ENCODE data around the gene PPP2R5A. TPM values are rescaled to one million over a fixed set of nuclear protein-coding genes. Genes with fewer than 3 reads are reported as not detected.

The PPP2R5A gene
- total RNA-seq, 4 donors from 2014 or later = 32.2 to 68.3 (median 51.8) TPM

DNA sequence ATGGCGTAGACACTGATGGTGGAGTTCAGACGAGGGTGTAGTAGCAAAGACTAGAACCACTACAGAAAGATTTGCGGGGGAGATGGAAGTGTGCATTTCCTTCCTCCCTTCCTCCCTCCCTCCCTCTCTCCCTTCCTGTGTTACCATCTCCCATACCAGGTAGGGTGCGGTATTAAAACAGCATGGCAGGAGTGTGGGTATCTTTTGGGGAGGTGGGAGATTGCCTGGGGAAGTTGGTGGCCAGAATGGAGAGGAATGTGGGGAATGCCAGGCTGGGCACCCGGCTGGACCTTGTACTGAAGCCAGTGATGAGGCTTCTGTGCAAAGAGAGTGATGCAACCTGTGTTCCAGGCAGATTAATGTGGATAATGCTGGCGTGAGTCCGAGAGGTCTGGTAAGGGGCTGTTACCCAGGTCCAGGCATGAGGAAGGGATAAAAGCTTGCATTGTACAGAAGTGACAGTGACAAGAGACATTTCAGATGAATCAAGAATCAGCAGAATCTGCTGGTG, 30.3 kb upstream of the PPP2R5A start:
- H3K9me3 ChIP-seq = no peaks in the 10 kb centered on the region
- in situ Hi-C loops (cut with MboI; ENCODE audit: low pct_ligation_motif_present in 1 of 4, low pct_unique_long_range_greater_than_20kb in 1 of 4, low sequenced_read_pairs in 3 of 4) (no loop called here), intact Hi-C loops (cut with DNase I; ENCODE audit: low total_unique reads) (no loop called here)
- H3K36me3 ChIP-seq = no peaks in the 10 kb centered on the region
- WGBS, 2 donors (ENCODE audit: low coverage in 1 of 2) = 59 to 60% methylated on average over 5 to 7 of the region's 7 CpGs
- TF ChIP-seq, protein P1, sequence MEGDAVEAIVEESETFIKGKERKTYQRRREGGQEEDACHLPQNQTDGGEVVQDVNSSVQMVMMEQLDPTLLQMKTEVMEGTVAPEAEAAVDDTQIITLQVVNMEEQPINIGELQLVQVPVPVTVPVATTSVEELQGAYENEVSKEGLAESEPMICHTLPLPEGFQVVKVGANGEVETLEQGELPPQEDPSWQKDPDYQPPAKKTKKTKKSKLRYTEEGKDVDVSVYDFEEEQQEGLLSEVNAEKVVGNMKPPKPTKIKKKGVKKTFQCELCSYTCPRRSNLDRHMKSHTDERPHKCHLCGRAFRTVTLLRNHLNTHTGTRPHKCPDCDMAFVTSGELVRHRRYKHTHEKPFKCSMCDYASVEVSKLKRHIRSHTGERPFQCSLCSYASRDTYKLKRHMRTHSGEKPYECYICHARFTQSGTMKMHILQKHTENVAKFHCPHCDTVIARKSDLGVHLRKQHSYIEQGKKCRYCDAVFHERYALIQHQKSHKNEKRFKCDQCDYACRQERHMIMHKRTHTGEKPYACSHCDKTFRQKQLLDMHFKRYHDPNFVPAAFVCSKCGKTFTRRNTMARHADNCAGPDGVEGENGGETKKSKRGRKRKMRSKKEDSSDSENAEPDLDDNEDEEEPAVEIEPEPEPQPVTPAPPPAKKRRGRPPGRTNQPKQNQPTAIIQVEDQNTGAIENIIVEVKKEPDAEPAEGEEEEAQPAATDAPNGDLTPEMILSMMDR (IDR thresholded peaks at IDR 0.05) = no peak
- no peak for TF ChIP-seq POLR2A (IDR thresholded peaks at IDR 0.05)
- no peak for TF ChIP-seq EP300 (IDR thresholded peaks at IDR 0.05; ENCODE audit: low read depth)
- TF ChIP-seq POLR2AphosphoS5 (IDR thresholded peaks at IDR 0.05) = no peak
- H3K27ac ChIP-seq = no peak overlapping the region
- H3K27me3 ChIP-seq = no peaks in the 10 kb centered on the region
- H3K4me3 ChIP-seq = no peak overlapping the region
- DNase-seq = no peak
- peaks cover 0 to 4% (median 0%) of the 10 kb centered on the region in 4 donors for H3K4me1 ChIP-seq

DNA sequence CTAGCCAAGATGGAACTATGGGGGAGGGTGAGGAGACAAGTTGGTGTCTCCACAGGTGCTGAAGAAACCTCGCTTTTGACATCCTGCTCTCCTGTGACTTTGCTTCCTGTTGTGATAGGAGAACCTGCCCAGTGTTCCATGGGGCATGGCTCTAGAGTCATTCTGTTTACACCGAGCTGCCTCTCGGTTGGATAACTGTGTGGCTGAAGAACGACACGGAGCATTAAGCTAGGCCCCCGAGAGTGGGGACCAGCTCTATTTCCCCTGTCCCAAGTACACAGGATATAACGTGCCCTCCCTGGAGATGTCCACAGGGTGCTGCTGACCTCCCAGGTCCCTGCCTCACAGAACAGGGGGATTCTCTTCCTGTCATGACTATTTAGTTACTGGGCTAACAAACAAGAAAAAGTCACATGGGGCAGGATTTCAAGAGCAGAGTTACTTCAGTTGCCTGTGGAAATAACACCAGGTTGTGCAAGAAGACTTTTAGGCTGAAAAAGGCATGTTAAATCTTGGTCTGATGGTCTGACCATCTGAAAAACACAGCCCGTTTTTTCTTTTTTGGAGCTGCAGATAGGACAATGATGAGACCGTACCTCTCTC, 29.4 kb upstream of the PPP2R5A start:
- Histone ChIP-seq H3K4me3 (no peak overlapping the region), H3K27ac (no peak overlapping the region), H3K9me3 (no peaks in the 10 kb centered on the region), H3K4me1 (peaks cover 0 to 4% (median 0%) of the 10 kb centered on the region in 4 donors), H3K36me3 (no peaks in the 10 kb centered on the region), H3K27me3 (no peaks in the 10 kb centered on the region)
- TF ChIP-seq EP300 (IDR thresholded peaks at IDR 0.05; ENCODE audit: low read depth) = no peak
- intact Hi-C loops (cut with DNase I; ENCODE audit: low total_unique reads) = no loop called here
- in situ Hi-C loops (cut with MboI; ENCODE audit: low pct_ligation_motif_present in 1 of 4, low pct_unique_long_range_greater_than_20kb in 1 of 4, low sequenced_read_pairs in 3 of 4) = no loop called here
- WGBS, 2 donors (ENCODE audit: low coverage in 1 of 2) = 61 to 69% methylated on average over 4 to 9 of the region's 9 CpGs
- no peak for DNase-seq

DNA sequence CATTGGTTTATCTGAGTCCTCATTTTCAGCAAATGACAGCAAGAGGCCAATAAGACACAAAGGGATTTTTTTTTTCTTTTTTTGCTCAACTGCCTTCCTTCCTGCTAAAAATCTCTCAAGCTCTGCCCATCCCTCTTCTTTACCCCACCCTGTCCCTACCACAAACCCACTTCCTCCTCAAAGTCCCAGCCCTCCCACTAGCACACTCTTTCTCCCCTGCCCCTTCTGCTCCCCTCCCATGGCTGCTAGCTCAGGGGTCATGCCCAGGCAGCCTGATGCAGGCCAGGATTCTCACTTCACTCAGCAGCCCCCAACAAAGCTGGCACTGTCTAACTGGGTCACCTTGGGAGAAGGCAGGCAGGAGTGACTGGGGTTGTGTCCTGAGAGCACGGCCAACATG, 28.8 kb upstream of the PPP2R5A start:
- intact Hi-C loops (cut with DNase I; ENCODE audit: low total_unique reads) (no loop called here), in situ Hi-C loops (cut with MboI; ENCODE audit: low pct_ligation_motif_present in 1 of 4, low pct_unique_long_range_greater_than_20kb in 1 of 4, low sequenced_read_pairs in 3 of 4) (no loop called here)
- DNase-seq = no peak
- no peak overlapping the region for H3K4me3 ChIP-seq
- WGBS, 2 donors (ENCODE audit: low coverage in 1 of 2) = 77% methylated on average over 1 of the region's 1 CpG; no CpG with 5 or more reads in 1 of the 2 donors
- H3K27me3 ChIP-seq = no peaks in the 10 kb centered on the region
- H3K27ac ChIP-seq = no peak overlapping the region
- TF ChIP-seq, protein P1 (IDR thresholded peaks at IDR 0.05) = no peak
- TF ChIP-seq EP300 (IDR thresholded peaks at IDR 0.05; ENCODE audit: low read depth) = no peak
- no peak for TF ChIP-seq POLR2A (IDR thresholded peaks at IDR 0.05)
- no peak for TF ChIP-seq POLR2AphosphoS5 (IDR thresholded peaks at IDR 0.05)
- H3K4me1 ChIP-seq = peaks cover 0 to 4% (median 0%) of the 10 kb centered on the region in 4 donors
- H3K9me3 ChIP-seq = no peaks in the 10 kb centered on the region
- H3K36me3 ChIP-seq = no peaks in the 10 kb centered on the region

DNA sequence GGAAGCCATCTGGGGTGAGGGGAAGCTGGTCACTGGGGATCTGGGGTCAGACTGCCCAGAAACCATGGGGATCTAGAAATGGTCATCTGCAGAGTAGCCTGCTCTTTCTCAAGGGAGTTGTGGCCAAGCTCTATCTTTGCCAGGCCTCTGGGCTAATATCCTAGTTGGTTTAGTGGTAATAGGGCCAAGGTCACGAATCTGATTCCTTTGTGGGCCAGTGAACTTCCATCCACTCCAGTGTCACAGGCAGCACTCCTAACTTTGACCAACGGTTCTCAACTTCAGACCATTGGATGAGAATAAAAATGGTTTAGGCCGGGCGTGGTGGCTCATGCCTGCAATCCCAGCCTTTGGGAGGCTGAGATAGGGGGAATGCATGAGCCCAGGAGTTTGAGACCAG, 28.1 kb upstream of the PPP2R5A start:
- no peak overlapping the region for H3K27ac ChIP-seq
- H3K36me3 ChIP-seq = no peaks in the 10 kb centered on the region
- in situ Hi-C loops (cut with MboI; ENCODE audit: low pct_ligation_motif_present in 1 of 4, low pct_unique_long_range_greater_than_20kb in 1 of 4, low sequenced_read_pairs in 3 of 4) (no loop called here), intact Hi-C loops (cut with DNase I; ENCODE audit: low total_unique reads) (no loop called here)
- H3K9me3 ChIP-seq = no peaks in the 10 kb centered on the region
- H3K4me1 ChIP-seq = peaks cover 0 to 4% (median 0%) of the 10 kb centered on the region in 4 donors
- 72 to 100% methylated on average over 2 to 4 of the region's 4 CpGs for whole genome bisulfite sequencing, 2 donors (ENCODE audit: low coverage in 1 of 2)
- H3K27me3 ChIP-seq = no peaks in the 10 kb centered on the region
- no peak for DNase-seq
- TF ChIP-seq, protein P1 (IDR thresholded peaks at IDR 0.05) = no peak
- no peak for TF ChIP-seq POLR2AphosphoS5 (IDR thresholded peaks at IDR 0.05)
- TF ChIP-seq POLR2A (IDR thresholded peaks at IDR 0.05) = no peak
- no peak for TF ChIP-seq EP300 (IDR thresholded peaks at IDR 0.05; ENCODE audit: low read depth)
- no peak overlapping the region for H3K4me3 ChIP-seq
